ENCODE data around the gene LHFPL6.

GRCh38 chr13:39542361-39542760, 60.6 kb downstream of the LHFPL6 start:
- TF ChIP-seq CTCF (conservative IDR thresholded peaks at IDR 0.05 in 1 of 2, IDR thresholded peaks at IDR 0.05 in 1 of 2; ENCODE audit: extremely low read depth in 1 of 2, insufficient read depth in 1 of 2, low read depth in 1 of 2, low read length in 2 of 2) (no peak), EZH2 (IDR thresholded peaks at IDR 0.05; ENCODE audit: borderline replicate concordance, low read length) (no peak)

All from mammary epithelial cell (primary cell).